Cardiac fibroblast (primary cell): ENCODE results near the gene OSM.

ENCODE experiments used
- DNase-seq, 2 donors: peaks; one replicate each; pipeline versions ENCODE4 v3.0.0 to v3.0.0-alpha.2; 2010; ENCODE audit warnings: low read depth in 2 of 2
- H3K4me3 ChIP-seq, 2 donors: replicated peaks in 1 of 2; 1 replicate in 1 of 2; 2 replicates in 1 of 2; pipeline ENCODE4 v1.5.1; 2011; ENCODE audit warnings: low read depth in 2 of 2, low read length in 2 of 2, mild to moderate bottlenecking in 2 of 2, moderate library complexity in 1 of 2
- CTCF ChIP-seq: IDR thresholded peaks from one replicate; pipeline ENCODE4 v1.5.1; 2011; ENCODE audit warnings: low read depth, mild to moderate bottlenecking, low read length, inconsistent platforms

OSM gene

GRCh38 chr22:30233582-30233981 lies 33.1 kb downstream of the OSM start:
- no peak for TF ChIP-seq CTCF
- no peak for DNase-seq
- H3K4me3 ChIP-seq: no peak overlapping the region

- H3K4me3 ChIP-seq: no peak overlapping the region
- peak in 1 of 2 donors; percentile 63 for DNase-seq
- no peak for TF ChIP-seq CTCF
These were observed 33.9 kb downstream of the OSM start for GRCh38 chr22:30232716-30233218.

- no peak for DNase-seq
These were observed 35.7 kb downstream of the OSM start for GRCh38 chr22:30230787-30231461.

GRCh38 chr22:30230330-30230729 lies 36.3 kb downstream of the OSM start:
- no peak overlapping the region for H3K4me3 ChIP-seq
- no peak for DNase-seq

More at GRCh38 chr22:30230787-30231461, 35.7 kb downstream of the OSM start:
- TF ChIP-seq CTCF: no peak
- H3K4me3 ChIP-seq: no peak overlapping the region

GRCh38 chr22:30228509-30229359 lies 37.9 kb downstream of the OSM start:
- no peak for DNase-seq
- H3K4me3 ChIP-seq: no peak overlapping the region
- no peak for TF ChIP-seq CTCF

More at GRCh38 chr22:30230330-30230729, 36.3 kb downstream of the OSM start:
- no peak for TF ChIP-seq CTCF

- H3K4me3 ChIP-seq: no peak overlapping the region
- no peak for TF ChIP-seq CTCF
- no peak for DNase-seq
These were observed 39.0 kb downstream of the OSM start for GRCh38 chr22:30227438-30228228.
